HS-27A (cell line): ENCODE measurements around the gene SYT13.

Experiments
- DNase-seq: peaks from one replicate; pipeline ENCODE4 v3.0.0-alpha.2; 2012; ENCODE audit warnings: low read depth, missing footprints

SYT13 gene

GRCh38 chr11:45246241-45246640 lies 39.9 kb downstream of the SYT13 start:
- no peak for DNase-seq

GRCh38 chr11:45245218-45246045 lies 40.7 kb downstream of the SYT13 start:
- no peak for DNase-seq

GRCh38 chr11:45243967-45244366 lies 42.2 kb downstream of the SYT13 start:
- no peak for DNase-seq

- DNase-seq, result no peak
These were observed 46.4 kb downstream of the SYT13 start for GRCh38 chr11:45239733-45240132.

- DNase-seq, result no peak
These were observed 47.4 kb downstream of the SYT13 start for GRCh38 chr11:45238724-45239123.

- no peak for DNase-seq
These were observed 48.3 kb downstream of the SYT13 start for GRCh38 chr11:45237711-45238315.

GRCh38 chr11:45234306-45235006 lies 51.7 kb downstream of the SYT13 start:
- DNase-seq, result no peak

- DNase-seq, result no peak
These were observed 52.4 kb downstream of the SYT13 start for GRCh38 chr11:45233804-45234170.

GRCh38 chr11:45233121-45233803 lies 52.9 kb downstream of the SYT13 start:
- DNase-seq, result peak; percentile 26

- no peak for DNase-seq
These were observed 53.6 kb downstream of the SYT13 start for GRCh38 chr11:45232341-45233080.

- no peak for DNase-seq
These were observed 56.6 kb downstream of the SYT13 start for GRCh38 chr11:45229401-45230020.

- DNase-seq, result no peak
These were observed 58.3 kb downstream of the SYT13 start for GRCh38 chr11:45227836-45228235.

GRCh38 chr11:45226901-45227300 lies 59.2 kb downstream of the SYT13 start:
- DNase-seq, result no peak

GRCh38 chr11:45225961-45226871 lies 59.9 kb downstream of the SYT13 start:
- DNase-seq, result no peak

- DNase-seq, result no peak
These were observed 60.9 kb downstream of the SYT13 start for GRCh38 chr11:45225277-45225676.

- DNase-seq, result no peak
These were observed 61.4 kb downstream of the SYT13 start for GRCh38 chr11:45224766-45225165.

GRCh38 chr11:45223496-45223895 lies 62.6 kb downstream of the SYT13 start:
- no peak for DNase-seq

- DNase-seq, result no peak
These were observed 66.7 kb downstream of the SYT13 start for GRCh38 chr11:45219411-45219810.

- DNase-seq, result no peak
These were observed 67.4 kb downstream of the SYT13 start for GRCh38 chr11:45218705-45219104.

- DNase-seq, result no peak
These were observed 68.2 kb downstream of the SYT13 start for GRCh38 chr11:45217991-45218390.
